Putamen (tissue), 1 donor: ENCODE results near the gene CBLIF.
"Not testable (repeated sequence)": the region's sequence is repeated elsewhere in the genome, so short reads cannot be mapped to it uniquely, and the experiment has no call there.

Experiments
- DNase-seq: peaks from one replicate; pipeline ENCODE4 v3.0.0-alpha.2; 2016; ENCODE audit warnings: low spot score

CBLIF gene

DNA sequence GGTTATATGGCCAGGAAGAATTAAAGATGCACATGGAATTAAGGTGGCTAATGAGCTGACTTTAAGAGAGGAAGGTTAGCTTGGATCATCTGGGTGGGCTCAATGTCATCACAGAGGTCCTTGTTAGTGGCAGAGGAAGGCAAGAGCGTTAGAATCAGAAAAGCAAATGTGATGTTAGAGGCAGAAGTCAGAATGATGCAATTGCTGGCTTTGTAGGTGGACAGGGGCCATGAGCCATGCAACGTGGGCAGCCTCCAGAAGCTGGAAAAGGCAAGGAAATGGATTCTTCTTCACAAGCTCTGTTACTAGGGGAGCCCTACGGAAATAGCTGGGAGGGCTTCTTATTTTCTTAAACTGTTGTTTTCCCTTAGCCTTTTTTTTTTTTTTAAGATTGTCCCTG is 2.3 kb upstream of the CBLIF start:
- DNase-seq, result no peak

GRCh38 chr11:59846556-59846955 is 1.3 kb upstream of the CBLIF start:
- DNase-seq, result no peak

GRCh38 chr11:59842316-59842715 is 3.0 kb downstream of the CBLIF start:
- DNase-seq, result no peak

- DNase-seq, result no peak
Measured at GRCh38 chr11:59841514-59841913, 3.8 kb downstream of the CBLIF start.

GRCh38 chr11:59839615-59840014 is 5.7 kb downstream of the CBLIF start:
- DNase-seq, result no peak

- DNase-seq, result no peak
Measured at GRCh38 chr11:59833602-59834001, 11.7 kb downstream of the CBLIF start.

DNA sequence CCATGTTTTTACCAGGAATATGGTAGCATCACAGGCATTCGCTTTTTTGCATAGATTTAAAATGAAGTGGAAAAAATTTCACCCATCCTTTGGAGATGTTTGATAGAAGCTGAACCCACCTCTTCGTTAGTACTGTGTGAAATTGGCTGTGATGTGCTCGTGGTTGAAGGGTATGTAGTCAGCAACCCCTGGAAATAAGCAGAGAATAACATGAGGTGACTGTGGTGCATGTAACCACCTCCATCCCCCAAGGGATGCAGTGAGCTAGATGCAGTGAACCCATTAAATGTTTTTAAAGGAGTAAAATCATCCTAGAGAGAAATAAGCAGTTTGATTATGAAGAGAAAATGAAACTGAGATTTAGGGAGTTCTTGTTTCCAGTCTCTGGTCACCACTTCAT is 15.9 kb downstream of the CBLIF start:
- no peak for DNase-seq

- no peak for DNase-seq
Measured at GRCh38 chr11:59822989-59823566, 22.2 kb downstream of the CBLIF start.

DNA sequence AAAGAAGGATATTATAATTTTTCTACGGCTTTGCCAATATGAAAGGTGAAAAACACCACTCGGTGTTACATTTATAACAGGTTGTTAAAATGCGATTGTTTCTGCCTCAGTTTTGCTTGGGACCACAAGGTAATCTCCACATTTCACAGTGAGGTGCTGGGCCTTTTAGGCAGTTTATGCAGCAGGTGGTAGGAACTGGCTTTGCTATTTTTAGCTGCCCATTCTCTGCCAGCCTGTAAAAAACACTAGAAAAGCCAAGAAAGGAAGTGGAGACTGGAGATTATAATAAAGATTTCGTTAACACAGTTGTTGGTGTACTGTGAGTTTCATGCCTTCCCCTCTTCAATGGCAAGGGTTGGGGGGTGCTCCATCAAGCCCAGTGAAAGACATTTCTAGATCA is 26.7 kb downstream of the CBLIF start:
- DNase-seq, result no peak

DNA sequence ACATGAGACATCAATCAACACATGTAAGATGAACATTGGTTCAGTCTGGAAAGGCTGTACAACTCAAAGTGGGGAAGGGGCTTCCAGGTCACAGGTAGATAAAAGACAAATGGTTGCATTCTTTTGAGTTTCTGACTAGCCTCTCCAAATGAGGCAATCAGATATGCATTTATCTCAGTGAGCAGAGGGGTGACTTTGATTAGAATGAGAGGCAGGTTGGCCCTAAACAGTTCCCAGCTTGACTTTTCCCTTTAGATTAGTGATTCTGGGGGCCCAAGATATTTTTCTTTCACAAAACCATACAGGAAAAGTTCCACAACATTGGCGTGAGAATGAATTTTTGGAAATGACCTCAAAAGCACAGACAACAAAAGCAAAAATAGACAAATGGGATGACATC is 28.9 kb downstream of the CBLIF start:
- DNase-seq, result not testable (repeated sequence)

- no peak for DNase-seq
Measured at GRCh38 chr11:59815754-59816153, 29.5 kb downstream of the CBLIF start.

DNA sequence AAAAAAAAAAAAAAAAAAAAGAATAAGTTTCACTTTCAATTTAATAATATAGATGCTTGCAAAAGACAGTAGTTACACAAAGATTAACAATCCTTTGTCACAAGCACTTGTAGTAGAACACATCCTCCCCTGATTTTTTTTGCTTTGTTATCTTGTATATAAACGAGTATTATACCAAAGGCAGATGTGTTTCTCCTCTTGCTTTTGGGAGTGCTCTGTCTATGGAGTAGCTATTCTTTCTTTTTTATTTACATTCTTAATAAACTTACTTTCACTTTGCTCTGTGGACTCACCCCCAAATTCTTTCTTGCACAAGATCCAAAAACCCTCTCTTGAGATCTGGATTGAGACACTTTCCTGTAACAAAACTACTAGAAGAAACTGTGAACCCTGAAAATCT is 31.3 kb downstream of the CBLIF start:
- no peak for DNase-seq

- DNase-seq, result no peak
Measured at GRCh38 chr11:59813364-59813763, 31.9 kb downstream of the CBLIF start.

GRCh38 chr11:59812220-59812619 is 33.1 kb downstream of the CBLIF start:
- no peak for DNase-seq

GRCh38 chr11:59810911-59811259 is 34.4 kb downstream of the CBLIF start:
- no peak for DNase-seq

DNA sequence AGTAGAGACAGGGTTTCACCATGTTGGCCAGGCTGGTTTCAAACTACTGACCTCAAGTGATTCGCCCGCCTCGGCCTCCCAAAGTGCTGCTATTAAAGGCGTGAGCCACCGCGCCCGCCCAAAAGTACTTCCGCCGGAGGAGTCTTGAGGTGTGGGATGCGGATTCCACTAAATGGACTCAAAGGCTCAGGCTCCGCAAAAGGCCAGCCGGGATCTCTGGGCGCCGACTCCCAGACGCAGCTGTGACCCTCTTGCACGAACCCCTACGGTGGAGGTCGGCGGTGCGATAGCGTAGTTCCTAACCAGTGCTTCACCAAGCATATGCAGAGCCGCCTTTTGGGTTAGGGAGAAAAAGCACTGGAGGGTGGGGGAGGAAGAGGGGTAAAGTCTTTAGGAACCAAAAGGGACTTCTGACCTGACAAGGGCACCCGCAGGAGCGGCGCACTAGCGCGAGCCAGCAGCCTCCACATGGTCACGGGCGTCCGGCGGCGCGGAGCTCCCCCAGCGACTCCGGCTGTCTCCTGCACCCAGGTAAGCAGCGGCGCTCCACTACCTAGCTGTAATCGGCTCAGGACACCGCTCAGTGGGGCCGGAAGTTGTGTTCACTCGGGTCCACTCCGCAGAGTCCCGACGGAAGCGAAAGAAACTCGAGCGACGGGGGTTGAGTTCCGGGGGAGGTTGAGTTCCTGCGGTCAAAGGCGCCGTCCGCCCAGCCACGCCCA is 34.9 kb downstream of the CBLIF start, which contains the start of gene MRPL16:
Gene MRPL16 (minus strand): TSS at position 590 of the 722 bp plus-strand sequence. CDS start 120 bp downstream, at position 470.
- peak; percentile 83 for DNase-seq

DNA sequence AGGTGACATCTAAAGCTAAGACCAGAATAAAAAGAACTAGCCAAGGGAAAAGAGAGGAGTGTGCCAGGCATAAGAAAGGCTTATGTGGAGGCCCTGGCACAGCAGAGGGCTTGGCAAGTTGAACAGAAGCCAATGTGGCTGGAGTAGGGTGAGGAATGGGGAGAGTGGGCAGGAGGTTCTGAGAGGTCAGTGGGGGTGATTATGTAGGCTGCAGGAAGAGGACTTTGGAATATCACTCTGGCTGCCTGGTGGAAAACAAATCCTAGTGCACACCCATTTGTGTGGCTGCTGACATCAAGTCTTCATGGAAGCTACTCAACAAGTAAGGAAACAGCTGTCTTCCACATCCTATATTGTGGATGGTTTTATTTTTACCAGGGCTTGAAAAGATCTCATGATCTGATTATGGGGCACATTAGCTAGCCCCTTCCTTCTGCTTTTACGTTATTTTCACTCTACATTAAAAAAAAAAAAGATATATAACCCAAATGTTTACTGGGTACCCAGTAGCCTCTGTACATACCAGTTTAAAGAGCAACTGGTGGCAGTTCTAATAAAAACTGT is 38.2 kb downstream of the CBLIF start:
- no peak for DNase-seq

- no peak for DNase-seq
Measured at GRCh38 chr11:59804061-59804460, 41.2 kb downstream of the CBLIF start.

DNA sequence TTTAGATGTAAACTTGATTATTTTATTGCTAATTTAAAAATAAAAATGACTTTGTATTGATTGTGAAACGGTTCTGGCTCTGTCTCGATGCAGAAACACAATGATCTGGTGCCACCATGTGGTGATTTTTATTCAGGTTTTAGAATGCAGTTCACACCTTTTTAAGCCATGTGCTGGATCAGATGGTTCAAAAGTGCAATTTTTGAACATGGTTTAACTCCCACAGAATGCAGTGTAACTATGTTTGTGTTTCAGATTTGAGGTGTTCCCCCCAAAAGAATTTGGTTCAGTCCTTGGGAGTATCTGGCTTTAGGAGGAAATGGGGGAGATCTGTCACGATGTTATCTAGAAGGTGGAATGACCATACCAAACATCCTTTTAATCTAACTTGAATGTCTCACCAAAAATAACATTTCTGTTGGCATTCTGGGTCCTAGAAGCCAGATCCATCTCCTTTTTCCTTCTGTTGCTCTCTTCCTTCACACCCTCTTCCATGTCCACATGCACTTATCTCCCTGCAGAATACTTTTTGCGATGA is 42.6 kb downstream of the CBLIF start:
- DNase-seq, result peak; percentile 64

GRCh38 chr11:59801981-59802638 is 43.2 kb downstream of the CBLIF start:
- peak; percentile 65 for DNase-seq

DNA sequence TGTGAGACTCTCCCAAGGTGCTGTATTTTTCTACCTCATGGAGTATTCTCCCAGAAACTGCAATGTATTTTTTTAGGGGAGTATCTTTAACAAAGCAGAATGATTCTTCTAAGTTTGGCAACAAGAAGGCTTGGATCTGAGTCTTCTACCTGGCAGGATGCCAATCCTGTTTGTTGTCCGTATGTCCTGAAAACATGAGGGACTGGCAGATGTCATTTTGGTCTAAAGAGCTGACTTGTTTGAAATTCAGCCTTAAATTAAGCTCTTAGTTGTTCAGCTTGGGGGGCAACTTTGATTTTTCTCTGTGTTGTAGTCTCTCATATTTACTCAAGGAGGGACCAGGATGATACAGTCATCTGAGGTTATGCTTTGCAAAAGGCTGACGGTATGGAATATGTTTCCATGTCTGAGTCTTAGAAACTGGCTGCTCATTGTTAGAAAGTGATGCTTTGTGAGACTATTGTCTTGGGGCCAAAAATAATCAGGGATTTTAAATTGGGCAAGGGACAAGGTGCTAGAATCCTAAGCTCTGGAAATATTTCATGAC is 44.1 kb downstream of the CBLIF start:
- no peak for DNase-seq

GRCh38 chr11:59800390-59801025 is 44.8 kb downstream of the CBLIF start:
- no peak for DNase-seq
